ENCODE measurements around the gene EHD1. TPM values are rescaled to one million over a fixed set of nuclear protein-coding genes. Genes with fewer than 3 reads are reported as not detected.

The EHD1 gene
- total RNA-seq, 6 experiments from 2014 or later = 189 to 227 (median 197) TPM

- H3K4me1 Mint-ChIP-seq (ENCODE audit: low read depth) = no peaks in the 10 kb centered on the region
- no peak overlapping the region for H3K27ac Mint-ChIP-seq
- no peak for TF ChIP-seq CTCF (IDR thresholded peaks at IDR 0.05)
- H3K27me3 Mint-ChIP-seq (ENCODE audit: insufficient read depth) = peaks cover 2% of the 10 kb centered on the region; the same call in 1 of the 2 replicates
- no peak for DNase-seq
- no peak overlapping the region for H3K4me3 Mint-ChIP-seq
- peaks cover 7% of the 10 kb centered on the region for H3K36me3 Mint-ChIP-seq (ENCODE audit: low read depth)
- H3K9me3 Mint-ChIP-seq = no peaks in the 10 kb centered on the region
Measured at GRCh38 chr11:64902102-64902900, 23.9 kb upstream of the EHD1 start.

- Mint-ChIP-seq H3K4me3 (no peak overlapping the region), H3K27me3 (ENCODE audit: insufficient read depth) (peaks cover 2% of the 10 kb centered on the region; the same call in 1 of the 2 replicates), H3K36me3 (ENCODE audit: low read depth) (peaks cover 7% of the 10 kb centered on the region), H3K27ac (no peak overlapping the region), H3K4me1 (ENCODE audit: low read depth) (no peaks in the 10 kb centered on the region), H3K9me3 (no peaks in the 10 kb centered on the region)
- no peak for TF ChIP-seq CTCF (IDR thresholded peaks at IDR 0.05)
- no peak for DNase-seq
Measured at GRCh38 chr11:64900774-64901173, 22.4 kb upstream of the EHD1 start.

GRCh38 chr11:64900263-64900678 is 21.9 kb upstream of the EHD1 start:
- Mint-ChIP-seq H3K9me3 (no peaks in the 10 kb centered on the region), H3K4me1 (ENCODE audit: low read depth) (no peaks in the 10 kb centered on the region), H3K27ac (no peak overlapping the region), H3K27me3 (ENCODE audit: insufficient read depth) (peaks cover 2% of the 10 kb centered on the region; the same call in 1 of the 2 replicates), H3K4me3 (no peak overlapping the region), H3K36me3 (ENCODE audit: low read depth) (peaks cover 7% of the 10 kb centered on the region)
- no peak for TF ChIP-seq CTCF (IDR thresholded peaks at IDR 0.05)
- DNase-seq = no peak

- Mint-ChIP-seq H3K9me3 (no peaks in the 10 kb centered on the region), H3K4me1 (ENCODE audit: low read depth) (no peaks in the 10 kb centered on the region), H3K27ac (no peak overlapping the region), H3K36me3 (ENCODE audit: low read depth) (peaks cover 7% of the 10 kb centered on the region), H3K4me3 (no peak overlapping the region), H3K27me3 (ENCODE audit: insufficient read depth) (peaks cover 2% of the 10 kb centered on the region; the same call in 1 of the 2 replicates)
- no peak for DNase-seq
- TF ChIP-seq CTCF (IDR thresholded peaks at IDR 0.05) = no peak
Measured at GRCh38 chr11:64898541-64898940, 20.1 kb upstream of the EHD1 start.

GRCh38 chr11:64898076-64898445 is 19.6 kb upstream of the EHD1 start:
- H3K4me1 Mint-ChIP-seq (ENCODE audit: low read depth) = no peaks in the 10 kb centered on the region
- H3K36me3 Mint-ChIP-seq (ENCODE audit: low read depth) = peaks cover 7% of the 10 kb centered on the region
- no peak overlapping the region for H3K4me3 Mint-ChIP-seq
- DNase-seq = no peak
- TF ChIP-seq CTCF (IDR thresholded peaks at IDR 0.05) = no peak
- no peaks in the 10 kb centered on the region for H3K9me3 Mint-ChIP-seq
- H3K27me3 Mint-ChIP-seq (ENCODE audit: insufficient read depth) = peaks cover 2% of the 10 kb centered on the region; the same call in 1 of the 2 replicates
- H3K27ac Mint-ChIP-seq = no peak overlapping the region
